HepG2 (cell line): ENCODE measurements around the gene ALDH4A1. TPM values are rescaled to one million over a fixed set of nuclear protein-coding genes. Genes with fewer than 3 reads are reported as not detected.
A peak's percentile ranks its signal among the peaks of the same experiment; 100 is the strongest.

Source experiments
- ATAC-seq: fragments of 200-7000 bp; cut with Tn5 transposase; 3 replicates; pipeline ENCODE4 v1.9.1; 2020; ENCODE audit warnings: mild to moderate bottlenecking, moderate library complexity
- BruUV-seq: library from RNA; stranded (reverse); fragments of 400-500 nt; replicated peaks from 2 replicates; lab custom pipeline; 2021; lab: Mats Ljungman, UMichigan
- CTCF ChIA-PET: fragments of 300-600 bp; formaldehyde crosslinking; extraction: SDS; loops from one replicate; lab custom pipeline; 2021; ENCODE audit warnings: low total read pairs, inconsistent platforms, low intra/inter-chr PET ratio; lab: Yijun Ruan, JAX
- POLR2A ChIA-PET: fragments of 350-600 bp; sonication (Branson Sonifier 250); formaldehyde crosslinking; loops from one replicate; lab custom pipeline; 2020; ENCODE audit warnings: antibody characterized with exemption, inconsistent platforms; lab: Yijun Ruan, JAX
- DNase-seq: peaks from one replicate; pipeline ENCODE4 v3.0.0-alpha.2; 2015; ENCODE audit warnings: low spot score
- FAIRE-seq: peaks from 3 replicates; lab custom pipeline; 2011; peaks lifted over from hg19 to GRCh38; lab: Jason Lieb, UNC
- H2AFZ ChIP-seq: one replicate; pipeline ENCODE4 v1.6.1; 2011; ENCODE audit warnings: low read length, inconsistent platforms
- H3K27ac ChIP-seq: fragments of 300-600 bp; 3 replicates; pipeline ENCODE4 v1.8.0; 2011; ENCODE audit warnings: mixed run types, mild to moderate bottlenecking, mixed read lengths, low read length, inconsistent platforms; ENCODE audit not compliant: insufficient read depth; ENCODE audit errors: extremely low read length
- H3K27me3 ChIP-seq, 2 experiments: fragments of 200-600 bp in 1 of 2; 2 replicates in 1 of 2; 3 replicates in 1 of 2; pipeline versions ENCODE4 v1.6.0 to v1.8.0; 2011; ENCODE audit warnings: low read length in 2 of 2, mild to moderate bottlenecking in 2 of 2, moderate library complexity in 2 of 2, inconsistent platforms in 1 of 2; ENCODE audit not compliant: insufficient read depth in 2 of 2, control insufficient read depth in 1 of 2
- H3K36me3 ChIP-seq, 2 experiments: fragments of 200-600 bp in 1 of 2; replicated peaks in 1 of 2; 2 replicates in 1 of 2; 3 replicates in 1 of 2; pipeline versions ENCODE4 v1.5.1 to v1.8.0; 2011; ENCODE audit warnings: low read length in 2 of 2, inconsistent platforms in 1 of 2; ENCODE audit not compliant: insufficient read depth in 2 of 2, control insufficient read depth in 1 of 2
- H3K4me1 ChIP-seq: 2 replicates; pipeline ENCODE4 v1.5.1; 2012; ENCODE audit warnings: low read length, inconsistent platforms; ENCODE audit not compliant: insufficient read depth
- H3K4me2 ChIP-seq: 2 replicates; pipeline ENCODE4 v1.6.0; 2011; ENCODE audit warnings: low read depth, low read length, inconsistent platforms
- H3K4me3 ChIP-seq, 3 experiments: fragments of 200-600 bp in 1 of 3; sonication (generic), shearing (Covaris generic) in 1 of 3; replicated peaks in 1 of 3; 2 replicates each; pipeline ENCODE4 v1.5.1; 2011 to 2016; ENCODE audit warnings: low read length in 3 of 3, inconsistent platforms in 2 of 3, low read depth in 2 of 3, mild to moderate bottlenecking in 2 of 3, control low read depth in 1 of 3, mixed read lengths in 1 of 3; ENCODE audit not compliant: insufficient read depth in 1 of 3
- H3K79me2 ChIP-seq: one replicate; pipeline ENCODE4 v1.6.1; 2011; ENCODE audit warnings: low read length, inconsistent platforms; ENCODE audit not compliant: insufficient read depth
- H3K9ac ChIP-seq: 2 replicates; pipeline ENCODE4 v1.6.0; 2011; ENCODE audit warnings: mild to moderate bottlenecking, low read depth, low read length, inconsistent platforms; ENCODE audit not compliant: insufficient read depth
- H3K9me3 ChIP-seq: 2 replicates; pipeline ENCODE4 v1.5.1; 2012; ENCODE audit warnings: mild to moderate bottlenecking, low read length
- H4K20me1 ChIP-seq: 2 replicates; pipeline ENCODE4 v1.6.0; 2011; ENCODE audit warnings: inconsistent platforms, mild to moderate bottlenecking, low read length, moderate library complexity; ENCODE audit not compliant: insufficient read depth
- ADNP ChIP-seq: sonication (generic); formaldehyde crosslinking; IDR thresholded peaks from 2 replicates; pipeline ENCODE4 v1.4.0; 2020; ENCODE audit warnings: missing genetic modification reagents
- MAFK ChIP-seq, 2 experiments: IDR thresholded peaks in 1 of 2; conservative IDR thresholded peaks in 1 of 2; 2 replicates each; pipeline ENCODE4 v1.6.1; 2011; ENCODE audit warnings: improper control_type of control experiment in 2 of 2, low read length in 2 of 2
- UBTF ChIP-seq: sonication (generic); formaldehyde crosslinking; IDR thresholded peaks from 2 replicates; pipeline ENCODE4 v1.4.0; 2020; ENCODE audit warnings: mild to moderate bottlenecking, missing genetic modification reagents
- ZFX ChIP-seq: sonication (generic); formaldehyde crosslinking; IDR thresholded peaks from 2 replicates; pipeline ENCODE4 v1.4.0; 2020; ENCODE audit warnings: mild to moderate bottlenecking, low read depth, missing genetic modification reagents, moderate library complexity
- ZMAT5 ChIP-seq: sonication (generic); formaldehyde crosslinking; IDR thresholded peaks from 2 replicates; pipeline ENCODE4 v1.5.0; 2020; ENCODE audit warnings: mild to moderate bottlenecking, low read depth, missing genetic modification reagents, borderline replicate concordance
- ZMYM3 ChIP-seq: sonication (generic); formaldehyde crosslinking; IDR thresholded peaks from 2 replicates; pipeline ENCODE4 v1.5.1; 2020; ENCODE audit warnings: mild to moderate bottlenecking, missing genetic modification reagents
- ZNF276 ChIP-seq: sonication (generic); formaldehyde crosslinking; IDR thresholded peaks from 2 replicates; pipeline ENCODE4 v1.4.0; 2020; ENCODE audit warnings: mild to moderate bottlenecking, low read depth, missing genetic modification reagents
- ZNF468 ChIP-seq: sonication (generic); formaldehyde crosslinking; IDR thresholded peaks from 2 replicates; pipeline ENCODE4 v1.8.0; 2022; ENCODE audit warnings: mild to moderate bottlenecking, moderate library complexity, missing genetic modification reagents
- ZNF629 ChIP-seq: sonication (generic); formaldehyde crosslinking; conservative IDR thresholded peaks from 2 replicates; pipeline ENCODE4 v1.5.0; 2020; ENCODE audit warnings: missing genetic modification reagents
- ZNF652 ChIP-seq: IDR thresholded peaks from 2 replicates; pipeline ENCODE4 v1.6.1; 2016; ENCODE audit warnings: low read depth, borderline replicate concordance
- ZNF761 ChIP-seq: sonication (generic); formaldehyde crosslinking; conservative IDR thresholded peaks from 2 replicates; pipeline ENCODE4 v1.4.0; 2020; ENCODE audit warnings: mild to moderate bottlenecking, missing genetic modification reagents
- ZNF782 ChIP-seq: sonication (generic); formaldehyde crosslinking; IDR thresholded peaks from 2 replicates; pipeline ENCODE4 v1.4.0; 2020; ENCODE audit warnings: missing genetic modification reagents, mild to moderate bottlenecking, borderline replicate concordance
- WGBS: methylation state at CpG from one replicate; pipeline ENCODE4 v1.1.6; 2017; ENCODE audit warnings: low lambda C conversion rate; 5-methylcytosine and 5-hydroxymethylcytosine counted together
- in situ Hi-C: cut with HindIII; loops from 2 replicates; pipeline ENCODE4 v1.10.0; 2017; ENCODE audit warnings: low pct_unique_long_range_greater_than_20kb; ENCODE audit not compliant: extremely low pct_ligation_motif_present
- intact Hi-C: fragments of 100-400 bp; cut with micrococcal nuclease; formaldehyde crosslinking; loops from one replicate; pipeline ENCODE4 v1.10.0; 2022; ENCODE audit not compliant: unreplicated experiment
- polyA plus RNA-seq, 8 experiments: library from polyadenylated mRNA; depleted of rRNA in 3 of 8; stranded (reverse) in 7 of 8; unstranded in 1 of 8; fragments of >200 nt; fragmentation: Illumina TruSeq in 4 of 8; extraction: Trizol in 4 of 8; gene quantifications; 2 replicates each; pipeline versions ENCODE4 v1.2.1 to v1.2.3, GENCODE V29; 2011 to 2016; ENCODE audit warnings: low read depth in 4 of 8, missing spikeins in 1 of 8, mixed read lengths in 1 of 8; ENCODE audit not compliant: insufficient read depth in 1 of 8
- total RNA-seq, 5 experiments: library from RNA; depleted of rRNA; stranded (reverse); fragments of >200 nt; fragmentation: Illumina TruSeq; extraction: Trizol; gene quantifications; 2 replicates each; pipeline ENCODE4 v1.2.3, GENCODE V29; 2016; ENCODE audit warnings: low read depth in 1 of 5

Gene ALDH4A1
- total and polyA plus RNA-seq, 2 of the 13 experiments (the other 11 are each of a cell fraction or from before 2014, with no cell fraction given), result 76.4 to 240 TPM

GRCh38 chr1:18946550-18947381 lies 44.4 kb upstream of the ALDH4A1 start:
- Histone ChIP-seq H2AFZ (no peak overlapping the region), H3K27ac (peak overlapping the region; percentile 36), H3K27me3 (no peaks in the 10 kb centered on the region), H3K4me1 (peaks cover 78% of the 10 kb centered on the region), H3K9me3 (no peaks in the 10 kb centered on the region), H3K4me2 (no peak overlapping the region), H3K4me3 (no peak overlapping the region), H3K79me2 (peaks cover 79% of the 10 kb centered on the region), H3K9ac (0 out of 2 replicates have a peak overlapping the region, but pooled peaks have one; percentile 17)
- no peak for DNase-seq
- ATAC-seq, result no peak
- CTCF ChIA-PET, result no interaction called here
- no peak for FAIRE-seq
- WGBS, result 89% methylated on average over 14 of the region's 15 CpGs
- intact Hi-C loops, result no loop called here
- TF ChIP-seq ZNF761 (CRISPR knock-in tag), result no peak
- 0 out of 2 replicates have a peak, but pooled peaks have one; percentile 36 for TF ChIP-seq ADNP (CRISPR knock-in tag)
- TF ChIP-seq ZFX (CRISPR knock-in tag), result 0 out of 2 replicates have a peak, but pooled peaks have one; percentile 18
- peak; percentile 94 for TF ChIP-seq ZNF629
- TF ChIP-seq ZMYM3 (CRISPR knock-in tag), result peak; percentile 75
- TF ChIP-seq, all 625 proteins: peak for 4
- POLR2A ChIA-PET, result no interaction called here
- in situ Hi-C loops, result loop anchor here (5.0 kb wide), 1 partner anchor 39 kb away; no protein-coding TSS in a partner anchor
- Histone ChIP-seq H4K20me1 (no peaks in the 10 kb centered on the region; the same call in 1 of the 2 replicates), H3K36me3 (peaks cover 0 to 4% of the 10 kb centered on the region in 2 experiments; a peak in 1 of 5 replicates)
- no TSS peak for BruUV-seq

GRCh38 chr1:18945401-18945849 lies 43.1 kb upstream of the ALDH4A1 start:
- ChIA-PET POLR2A (no interaction called here), CTCF (no interaction called here)
- in situ Hi-C loops (loop anchor here (5.0 kb wide), 1 partner anchor 38 kb away; no protein-coding TSS in a partner anchor), intact Hi-C loops (no loop called here)
- no peak overlapping the region for H3K4me2 ChIP-seq
- WGBS, result 91% methylated on average over 14 of the region's 14 CpGs
- H3K27ac ChIP-seq, result no peak overlapping the region
- no peak overlapping the region for H3K9ac ChIP-seq
- peaks cover 0 to 4% of the 10 kb centered on the region in 2 experiments; a peak in 1 of 5 replicates for H3K36me3 ChIP-seq
- H4K20me1 ChIP-seq, result no peaks in the 10 kb centered on the region; the same call in 1 of the 2 replicates
- DNase-seq, result no peak
- no TSS peak for BruUV-seq
- FAIRE-seq, result no peak
- no peaks in the 10 kb centered on the region for H3K9me3 ChIP-seq
- ATAC-seq, result no peak
- H3K79me2 ChIP-seq, result peaks cover 78% of the 10 kb centered on the region
- H2AFZ ChIP-seq, result no peak overlapping the region
- H3K4me3 ChIP-seq, result no peak overlapping the region
- H3K4me1 ChIP-seq, result peaks cover 78% of the 10 kb centered on the region
- no peaks in the 10 kb centered on the region for H3K27me3 ChIP-seq
- TF ChIP-seq ZNF276 (CRISPR knock-in tag) (no peak), UBTF (CRISPR knock-in tag) (no peak), ZNF782 (no peak), ZNF468 (CRISPR knock-in tag) (no peak), MAFK (conservative IDR thresholded peaks at IDR 0.05 in 1 of 2, IDR thresholded peaks at IDR 0.05 in 1 of 2; ENCODE audit: low read length in 2 of 2) (no peak), ZMAT5 (CRISPR knock-in tag) (no peak), ZNF652 (no peak)
